ENCODE data around the gene TNIP3.

DNA sequence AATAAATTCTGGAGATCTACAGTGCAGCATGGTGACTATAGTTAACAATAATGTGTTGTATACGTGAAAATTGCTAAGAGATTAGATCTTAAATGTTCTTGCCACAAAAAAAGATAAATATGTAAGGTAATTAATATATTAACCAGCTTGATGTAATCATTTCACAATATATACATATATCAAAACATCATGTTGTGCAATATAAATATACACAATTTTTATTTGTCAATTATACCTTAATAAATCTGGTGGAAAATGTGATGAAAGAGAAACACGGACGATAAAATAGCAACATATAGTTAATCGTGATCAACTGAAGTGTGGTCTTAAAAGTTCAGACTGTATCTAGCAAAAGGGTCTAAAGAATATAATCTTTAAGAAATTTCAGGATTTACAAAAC lies 75.3 kb downstream of the TNIP3 start:
- TF ChIP-seq CTCF (IDR thresholded peaks at IDR 0.05; ENCODE audit: low read depth, low read length): no peak
- TF ChIP-seq EZH2phosphoT487 (IDR thresholded peaks at IDR 0.05; ENCODE audit: low read depth): no peak

Data from OCI-LY3 (cell line).